ENCODE measurements around the gene LRP5.

GRCh38 chr11:68408512-68408911, 96.1 kb downstream of the LRP5 start:
- no peak for TF ChIP-seq POLR2A (IDR thresholded peaks at IDR 0.05)
- no peak for TF ChIP-seq CTCF (IDR thresholded peaks at IDR 0.05 in 8 of 11, conservative IDR thresholded peaks at IDR 0.05 in 3 of 11)
- TF ChIP-seq POLR2AphosphoS5 (IDR thresholded peaks at IDR 0.05), result no peak
